ENCODE measurements around the gene CD28. TPM values are rescaled to one million over a fixed set of nuclear protein-coding genes. Genes with fewer than 3 reads are reported as not detected.
A peak's percentile ranks its signal among the peaks of the same experiment; 100 is the strongest.

The CD28 gene
- total RNA-seq, 1 donor from 2014 or later = 0.77 TPM

- intact Hi-C loops (cut with micrococcal nuclease) = no loop called here
- H3K4me3 ChIP-seq = no peak overlapping the region
- H3K27me3 ChIP-seq (ENCODE audit: low read depth) = no peaks in the 10 kb centered on the region
- no peaks in the 10 kb centered on the region for H3K36me3 ChIP-seq
- no peaks in the 10 kb centered on the region for H3K4me1 ChIP-seq
- DNase-seq = no peak
- H3K9me3 ChIP-seq (replicated peaks) = peaks cover 34% of the 10 kb centered on the region
- H3K27ac ChIP-seq (replicated peaks) = no peak overlapping the region
- no peak for TF ChIP-seq CTCF (IDR thresholded peaks at IDR 0.05; ENCODE audit: borderline replicate concordance)
These were observed 49.7 kb downstream of the CD28 start for GRCh38 chr2:203756161-203756560.

GRCh38 chr2:203758841-203759689, 52.6 kb downstream of the CD28 start:
- intact Hi-C loops (cut with micrococcal nuclease) = no loop called here
- Histone ChIP-seq H3K27ac (replicated peaks) (no peak overlapping the region), H3K36me3 (no peaks in the 10 kb centered on the region), H3K4me3 (no peak overlapping the region), H3K4me1 (no peaks in the 10 kb centered on the region), H3K9me3 (replicated peaks) (peaks cover 34% of the 10 kb centered on the region), H3K27me3 (ENCODE audit: low read depth) (no peaks in the 10 kb centered on the region)
- DNase-seq = no peak
- TF ChIP-seq CTCF (IDR thresholded peaks at IDR 0.05; ENCODE audit: borderline replicate concordance) = no peak

- Histone ChIP-seq H3K9me3 (replicated peaks) (peaks cover 33% of the 10 kb centered on the region), H3K27ac (replicated peaks) (no peak overlapping the region), H3K4me3 (no peak overlapping the region), H3K4me1 (no peaks in the 10 kb centered on the region), H3K36me3 (no peaks in the 10 kb centered on the region), H3K27me3 (ENCODE audit: low read depth) (no peaks in the 10 kb centered on the region)
- DNase-seq = no peak
- TF ChIP-seq CTCF (IDR thresholded peaks at IDR 0.05; ENCODE audit: borderline replicate concordance) = no peak
- intact Hi-C loops (cut with micrococcal nuclease) = no loop called here
These were observed 53.4 kb downstream of the CD28 start for GRCh38 chr2:203759690-203760365.

- peaks cover 20% of the 10 kb centered on the region for H3K9me3 ChIP-seq (replicated peaks)
- TF ChIP-seq CTCF (IDR thresholded peaks at IDR 0.05; ENCODE audit: borderline replicate concordance) = no peak
- no peaks in the 10 kb centered on the region for H3K36me3 ChIP-seq
- H3K4me1 ChIP-seq = no peaks in the 10 kb centered on the region
- no peak for DNase-seq
- no peak overlapping the region for H3K4me3 ChIP-seq
- intact Hi-C loops (cut with micrococcal nuclease) = no loop called here
- H3K27ac ChIP-seq (replicated peaks) = no peak overlapping the region
- H3K27me3 ChIP-seq (ENCODE audit: low read depth) = no peaks in the 10 kb centered on the region
These were observed 54.7 kb downstream of the CD28 start for GRCh38 chr2:203761121-203761520.

- intact Hi-C loops (cut with micrococcal nuclease) = no loop called here
- Histone ChIP-seq H3K27me3 (ENCODE audit: low read depth) (no peaks in the 10 kb centered on the region), H3K27ac (replicated peaks) (peak overlapping the region; percentile 19), H3K4me1 (no peaks in the 10 kb centered on the region), H3K9me3 (replicated peaks) (no peaks in the 10 kb centered on the region), H3K4me3 (no peak overlapping the region), H3K36me3 (no peaks in the 10 kb centered on the region)
- no peak for DNase-seq
- no peak for TF ChIP-seq CTCF (IDR thresholded peaks at IDR 0.05; ENCODE audit: borderline replicate concordance)
These were observed 57.0 kb downstream of the CD28 start for GRCh38 chr2:203763241-203763937.
